Gastrocnemius medialis (tissue), 4 donors: ENCODE measurements around the gene GRIA3.

Experiments used
- CTCF ChIP-seq, 5 experiments: fragments of 450-650 bp in 3 of 5; fragments of 200-600 bp in 2 of 5; sonication (generic) in 2 of 5; IDR thresholded peaks in 4 of 5; conservative IDR thresholded peaks in 1 of 5; 1 replicate in 4 of 5; 2 replicates in 1 of 5; pipeline ENCODE4 v1.5.1; 2016 to 2019; ENCODE audit warnings: antibody characterized with exemption in 5 of 5, mild to moderate bottlenecking in 3 of 5, moderate library complexity in 3 of 5
- POLR2A ChIP-seq, 2 donors: fragments of 450-650 bp; IDR thresholded peaks; one replicate each; pipeline ENCODE4 v1.6.1; 2017; ENCODE audit warnings: antibody characterized with exemption in 2 of 2, mild to moderate bottlenecking in 2 of 2, moderate library complexity in 2 of 2

DNA sequence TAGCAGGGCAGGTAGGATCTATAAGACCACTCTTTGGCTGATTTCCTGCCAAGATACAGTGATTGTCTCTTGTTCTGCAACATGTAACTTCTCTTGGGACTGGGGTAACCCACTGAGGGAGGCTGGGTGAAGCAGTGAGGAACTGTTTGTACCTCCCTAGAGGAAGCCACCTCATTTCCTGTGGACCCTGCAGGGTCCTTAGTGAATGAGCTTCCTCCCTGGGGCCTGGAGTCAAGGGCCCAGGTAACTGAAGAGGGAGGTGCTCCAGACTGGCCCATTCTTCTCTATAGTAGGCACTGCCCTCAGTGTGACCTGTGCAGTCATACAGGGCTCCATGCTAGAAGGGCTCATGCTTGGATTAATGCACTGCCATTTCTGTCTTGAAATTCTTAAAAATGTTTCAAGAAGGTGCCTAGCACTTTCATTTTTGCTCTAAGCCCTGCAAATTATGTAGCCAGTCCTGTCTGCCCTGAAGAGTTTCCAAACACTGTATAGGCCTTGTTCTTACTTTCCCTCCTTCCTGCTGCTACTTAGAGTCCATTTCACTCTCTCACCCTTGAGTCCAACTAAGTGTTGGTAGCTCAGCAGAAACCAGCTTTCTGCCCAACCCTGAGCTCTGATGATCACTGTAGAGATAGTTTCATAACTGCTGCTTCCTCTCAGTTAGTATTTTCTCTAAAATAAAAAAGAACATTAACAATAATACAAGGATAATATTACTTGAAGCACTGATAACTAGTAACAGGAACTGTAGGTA is 8.5 kb upstream of the GRIA3 start:
- TF ChIP-seq POLR2A (IDR thresholded peaks at IDR 0.05) (no peak), CTCF (IDR thresholded peaks at IDR 0.05 in 4 of 5, conservative IDR thresholded peaks at IDR 0.05 in 1 of 5) (no peak)
